GM23338 (cell line): Measurements from ENCODE around the gene STX17. TPM values are rescaled to one million over a fixed set of nuclear protein-coding genes. Genes with fewer than 3 reads are reported as not detected.

ENCODE experiments used
- ATAC-seq: fragments of 200-7000 bp; cut with Tn5 transposase; 3 replicates; pipeline ENCODE4 v1.9.1; 2020
- DNase-seq: peaks from one replicate; pipeline ENCODE4 v3.0.0-alpha.2; 2015; ENCODE audit warnings: low spot score
- H2AFZ ChIP-seq: fragments of 200-600 bp; sonication (generic); 2 replicates; pipeline ENCODE4 v1.8.0; 2016; ENCODE audit warnings: antibody characterized with exemption, mild to moderate bottlenecking, moderate library complexity
- H3F3A ChIP-seq: fragments of 200-600 bp; sonication (generic); replicated peaks from 2 replicates; pipeline ENCODE4 v1.8.0; 2017; ENCODE audit warnings: antibody characterized with exemption, mixed run types, low read depth
- H3K27ac ChIP-seq: fragments of 200-600 bp; sonication (generic); 2 replicates; pipeline ENCODE4 v1.6.1; 2016; ENCODE audit warnings: low read depth
- H3K27me3 ChIP-seq: fragments of 200-600 bp; sonication (generic); 2 replicates; pipeline ENCODE4 v1.8.0; 2016; ENCODE audit warnings: mild to moderate bottlenecking, mixed run types, moderate library complexity; ENCODE audit not compliant: insufficient read depth
- H3K36me3 ChIP-seq: fragments of 200-600 bp; sonication (generic); 2 replicates; pipeline ENCODE4 v1.8.0; 2016; ENCODE audit warnings: mild to moderate bottlenecking; ENCODE audit not compliant: insufficient read depth
- H3K4me1 ChIP-seq: fragments of 200-600 bp; sonication (generic); 2 replicates; pipeline ENCODE4 v1.8.0; 2016; ENCODE audit warnings: mild to moderate bottlenecking, moderate library complexity; ENCODE audit not compliant: insufficient read depth
- H3K4me2 ChIP-seq: fragments of 200-600 bp; sonication (generic); 2 replicates; pipeline ENCODE4 v1.7.1; 2017; ENCODE audit warnings: mixed run types
- H3K4me3 ChIP-seq: fragments of 200-600 bp; sonication (generic); 2 replicates; pipeline ENCODE4 v1.6.1; 2016; ENCODE audit warnings: mixed run types
- H3K79me2 ChIP-seq: fragments of 200-600 bp; sonication (generic); replicated peaks from 2 replicates; pipeline ENCODE4 v1.8.0; 2017; ENCODE audit warnings: mild to moderate bottlenecking; ENCODE audit not compliant: insufficient read depth
- H3K9me2 ChIP-seq: fragments of 200-600 bp; sonication (generic); 2 replicates; pipeline ENCODE4 v1.8.0; 2017; ENCODE audit not compliant: insufficient read depth
- H4K20me1 ChIP-seq: fragments of 200-600 bp; sonication (generic); replicated peaks from 2 replicates; pipeline ENCODE4 v1.8.0; 2017; ENCODE audit warnings: mild to moderate bottlenecking; ENCODE audit not compliant: insufficient read depth
- H3K27ac Mint-ChIP-seq: 2 replicates; pipeline ENCODE4 v1.8.0; 2020; ENCODE audit warnings: inconsistent platforms, mild to moderate bottlenecking, moderate library complexity, mixed read lengths
- H3K27me3 Mint-ChIP-seq: 3 replicates; pipeline ENCODE4 v1.8.0; 2022; ENCODE audit warnings: low read depth, mild to moderate bottlenecking, moderate library complexity, mixed read lengths, inconsistent platforms; ENCODE audit not compliant: insufficient read depth, poor library complexity
- H3K36me3 Mint-ChIP-seq: 3 replicates; pipeline ENCODE4 v1.8.0; 2021; ENCODE audit warnings: low read depth, mild to moderate bottlenecking, inconsistent platforms, moderate library complexity, mixed read lengths
- H3K4me1 Mint-ChIP-seq: 3 replicates; pipeline ENCODE4 v1.8.0; 2020; ENCODE audit warnings: mild to moderate bottlenecking, inconsistent platforms, mixed read lengths
- H3K4me3 Mint-ChIP-seq: 3 replicates; pipeline ENCODE4 v1.8.0; 2021; ENCODE audit warnings: moderate library complexity, mild to moderate bottlenecking, inconsistent platforms, mixed read lengths
- H3K9me3 Mint-ChIP-seq: 3 replicates; pipeline ENCODE4 v1.8.0; 2020; ENCODE audit warnings: moderate library complexity, mild to moderate bottlenecking, inconsistent platforms, mixed read lengths
- CTCF ChIP-seq, 2 experiments: fragments of 200-600 bp in 1 of 2; sonication (generic) in 1 of 2; conservative IDR thresholded peaks; 2 replicates each; pipeline versions ENCODE4 v1.5.1 to v1.6.1; 2016 to 2017; ENCODE audit warnings: antibody characterized with exemption in 2 of 2, low read depth in 2 of 2, mild to moderate bottlenecking in 2 of 2, moderate library complexity in 1 of 2
- ETS1 ChIP-seq: IDR thresholded peaks from 2 replicates; pipeline ENCODE4 v1.6.1; 2016; ENCODE audit warnings: antibody characterized with exemption
- EZH2 ChIP-seq: fragments of 200-600 bp; sonication (generic); IDR thresholded peaks from one replicate; pipeline ENCODE4 v1.8.0; 2017; ENCODE audit warnings: antibody characterized with exemption, mild to moderate bottlenecking, low read depth; ENCODE audit not compliant: unreplicated experiment
- EZH2phosphoT487 ChIP-seq: fragments of 200-600 bp; sonication (generic); IDR thresholded peaks from one replicate; pipeline ENCODE4 v1.8.1; 2018; ENCODE audit warnings: antibody characterized with exemption; ENCODE audit not compliant: unreplicated experiment
- NANOG ChIP-seq: IDR thresholded peaks from 2 replicates; pipeline ENCODE4 v1.6.1; 2016; ENCODE audit warnings: antibody characterized with exemption, borderline replicate concordance
- REST ChIP-seq: IDR thresholded peaks from one replicate; pipeline ENCODE4 v1.6.1; 2018; ENCODE audit warnings: antibody characterized with exemption; ENCODE audit not compliant: unreplicated experiment
- STAT1 ChIP-seq: IDR thresholded peaks from one replicate; pipeline ENCODE4 v1.6.1; 2016; ENCODE audit warnings: antibody characterized with exemption; ENCODE audit not compliant: unreplicated experiment
- ZNF114 ChIP-seq: fragments of 250-450 bp; sonication (Bioruptor Pico); IDR thresholded peaks from 2 replicates; pipeline ENCODE4 v1.5.0; 2020; ENCODE audit warnings: mild to moderate bottlenecking, moderate library complexity
- ZNF331 ChIP-seq: fragments of 250-450 bp; sonication (Bioruptor Pico); IDR thresholded peaks from 2 replicates; pipeline ENCODE4 v1.5.0; 2020; ENCODE audit warnings: low read depth, mild to moderate bottlenecking, moderate library complexity
- ZNF462 ChIP-seq: fragments of 250-450 bp; sonication (Bioruptor Pico); IDR thresholded peaks from 2 replicates; pipeline ENCODE4 v1.5.0; 2020; ENCODE audit warnings: mild to moderate bottlenecking, moderate library complexity
- polyA plus RNA-seq: library from polyadenylated mRNA; unstranded; fragments of >200 nt; fragmentation: Nextera tagmentation; extraction: Ambion mirVana; gene quantifications from 2 replicates; pipeline ENCODE4 v1.2.1, GENCODE V29; 2016
- total RNA-seq: library from RNA; depleted of rRNA; stranded (reverse); fragments of >200 nt; shearing (Covaris generic); gene quantifications from 2 replicates; pipeline ENCODE4 v1.2.3, GENCODE V29; 2014

The STX17 gene
- total and polyA plus RNA-seq, 2 experiments from 2014 or later = 12.9 to 24.2 TPM

GRCh38 chr9:99922711-99923030, 16.2 kb downstream of the STX17 start (continued):
- TF ChIP-seq ETS1 = no peak
- TF ChIP-seq STAT1 = no peak
- no peak for TF ChIP-seq NANOG
- no peak for TF ChIP-seq EZH2
- no peak for TF ChIP-seq ZNF331
- TF ChIP-seq CTCF (conservative IDR thresholded peaks at IDR 0.05; ENCODE audit: low read depth in 2 of 2) = no peak
- TF ChIP-seq ZNF114 = no peak

- H3K4me2 ChIP-seq = no peak overlapping the region
- peaks cover 13% of the 10 kb centered on the region for H3K4me1 ChIP-seq
- no peaks in the 10 kb centered on the region for H3K27me3 ChIP-seq
- DNase-seq (no peak), ATAC-seq (no peak)
- Mint-ChIP-seq H3K27me3 (no peaks in the 10 kb centered on the region), H3K4me3 (no peak overlapping the region), H3K4me1 (peaks cover 12% of the 10 kb centered on the region; the same call in 2 of the 3 replicates), H3K36me3 (peaks cover 50% of the 10 kb centered on the region), H3K9me3 (peaks cover 31% of the 10 kb centered on the region), H3K27ac (no peak overlapping the region)
- no peaks in the 10 kb centered on the region for H3K79me2 ChIP-seq
- H3F3A ChIP-seq = no peaks in the 10 kb centered on the region
- 0 out of 2 replicates have a peak, but pooled peaks cover 7% of the 10 kb centered on the region for H3K36me3 ChIP-seq
- no peaks in the 10 kb centered on the region for H4K20me1 ChIP-seq
- peaks cover 6% of the 10 kb centered on the region; the same call in 1 of the 2 replicates for H3K9me2 ChIP-seq
- H3K27ac ChIP-seq = no peak overlapping the region
- no peak overlapping the region for H3K4me3 ChIP-seq
- no peak overlapping the region for H2AFZ ChIP-seq
- TF ChIP-seq ZNF462 (CRISPR knock-in tag) = no peak
- no peak for TF ChIP-seq EZH2phosphoT487
- no peak for TF ChIP-seq REST
- no peak for TF ChIP-seq ZNF114
- no peak for TF ChIP-seq ZNF331
- no peak for TF ChIP-seq ETS1
- no peak for TF ChIP-seq STAT1
- TF ChIP-seq EZH2 = no peak
- no peak for TF ChIP-seq NANOG
These were observed 19.1 kb downstream of the STX17 start for GRCh38 chr9:99925541-99925940.
